Naive B cell (primary cell): ENCODE measurements around the gene TMEM229B. TPM values are rescaled to one million over a fixed set of nuclear protein-coding genes. Genes with fewer than 3 reads are reported as not detected.

ENCODE experiments used
- ATAC-seq, 2 donors: fragments of 150-1000 bp; cut with Tn5 transposase; 2 replicates each; pipeline ENCODE4 v1.10.0; 2021; ENCODE audit warnings: low read depth in 2 of 2, mild to moderate bottlenecking in 2 of 2, moderate library complexity in 2 of 2
- DNase-seq: peaks from one replicate; pipeline ENCODE4 v3.0.0; 2022
- H3K27ac Mint-ChIP-seq, 6 donors: one replicate each; pipeline ENCODE4 v1.8.0; 2020 to 2022; ENCODE audit warnings: mild to moderate bottlenecking in 6 of 6, mixed read lengths in 6 of 6, moderate library complexity in 5 of 6, inconsistent platforms in 2 of 6
- H3K27me3 Mint-ChIP-seq, 3 donors: one replicate each; pipeline ENCODE4 v1.8.0; 2021 to 2022; ENCODE audit warnings: mixed read lengths in 3 of 3, mild to moderate bottlenecking in 1 of 3
- H3K36me3 Mint-ChIP-seq, 2 donors: one replicate each; pipeline ENCODE4 v1.8.0; 2020 to 2022; ENCODE audit warnings: mixed read lengths in 2 of 2, inconsistent platforms in 1 of 2, mild to moderate bottlenecking in 1 of 2
- H3K4me1 Mint-ChIP-seq, 3 donors: one replicate each; pipeline ENCODE4 v1.8.0; 2020 to 2022; ENCODE audit warnings: mixed read lengths in 3 of 3, inconsistent platforms in 1 of 3, mild to moderate bottlenecking in 1 of 3, moderate library complexity in 1 of 3
- H3K4me3 Mint-ChIP-seq, 8 donors: one replicate each; pipeline ENCODE4 v1.8.0; 2020 to 2022; ENCODE audit warnings: mild to moderate bottlenecking in 8 of 8, mixed read lengths in 8 of 8, moderate library complexity in 8 of 8, inconsistent platforms in 2 of 8
- H3K9me3 Mint-ChIP-seq, 7 donors: one replicate each; pipeline ENCODE4 v1.8.0; 2020 to 2022; ENCODE audit warnings: mixed read lengths in 7 of 7, mild to moderate bottlenecking in 5 of 7, inconsistent platforms in 2 of 7, moderate library complexity in 1 of 7
- polyA plus RNA-seq, 6 donors: library from polyadenylated mRNA; unstranded; fragments of 300-500 nt; fragmentation: Illumina TruSeq; gene quantifications; one replicate each; pipeline ENCODE4 v1.2.3, GENCODE V29; 2021; ENCODE audit warnings: low read depth in 6 of 6

The TMEM229B gene
- polyA plus RNA-seq, 6 donors from 2014 or later = 5.5 to 15.8 (median 8.7) TPM

DNA sequence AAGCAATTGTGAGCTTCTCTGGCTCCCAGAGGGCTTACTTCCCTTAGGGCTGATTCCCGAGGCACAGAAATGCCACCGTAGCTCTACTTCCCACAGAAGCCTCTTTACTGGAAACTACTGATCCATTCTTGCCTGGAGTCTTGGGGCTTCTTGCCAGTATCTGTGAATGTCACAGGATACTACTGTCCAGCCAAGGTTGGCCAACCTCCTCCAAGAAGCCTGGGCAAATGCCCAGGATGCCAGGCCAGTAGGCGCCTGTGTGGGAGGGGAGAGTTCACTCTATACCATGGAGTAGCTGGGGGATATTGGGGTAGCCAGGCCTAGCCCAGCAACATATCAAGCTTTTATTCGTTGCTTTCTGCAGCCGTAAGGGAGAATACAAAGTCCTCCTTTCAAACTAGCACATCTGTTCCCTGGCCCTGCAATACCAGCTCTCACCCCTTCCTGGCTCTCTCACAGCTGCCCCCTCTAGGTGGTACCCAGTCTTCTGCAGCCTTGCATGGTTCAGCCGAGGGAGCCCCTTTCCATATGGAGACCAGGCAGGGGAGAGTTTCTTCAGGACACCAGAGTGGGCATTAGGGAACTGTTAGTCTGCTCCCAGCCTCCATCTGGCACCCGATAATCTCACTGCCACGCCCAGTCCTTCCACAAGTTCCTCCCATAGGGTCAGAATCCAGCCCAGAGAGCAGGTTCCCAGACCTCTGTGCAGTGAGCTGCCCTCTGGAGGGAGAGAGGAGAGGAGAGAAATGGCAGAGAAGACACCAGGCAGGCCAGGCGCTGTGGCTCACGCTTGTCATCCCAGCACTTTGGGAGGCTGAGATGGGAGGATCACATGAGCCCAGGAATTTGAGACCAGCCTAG is 52.3 kb downstream of the TMEM229B start:
- no peak for DNase-seq
- peak overlapping the region in 1 of 8 donors; percentile 26 for H3K4me3 Mint-ChIP-seq
- H3K9me3 Mint-ChIP-seq = no peaks in the 10 kb centered on the region
- ATAC-seq = no peak
- peaks cover 0 to 4% (median 2%) of the 10 kb centered on the region in 3 donors for H3K4me1 Mint-ChIP-seq
- no peaks in the 10 kb centered on the region for H3K36me3 Mint-ChIP-seq
- H3K27ac Mint-ChIP-seq = no peak overlapping the region
- H3K27me3 Mint-ChIP-seq = peaks cover 7 to 14% (median 13%) of the 10 kb centered on the region in 3 donors

DNA sequence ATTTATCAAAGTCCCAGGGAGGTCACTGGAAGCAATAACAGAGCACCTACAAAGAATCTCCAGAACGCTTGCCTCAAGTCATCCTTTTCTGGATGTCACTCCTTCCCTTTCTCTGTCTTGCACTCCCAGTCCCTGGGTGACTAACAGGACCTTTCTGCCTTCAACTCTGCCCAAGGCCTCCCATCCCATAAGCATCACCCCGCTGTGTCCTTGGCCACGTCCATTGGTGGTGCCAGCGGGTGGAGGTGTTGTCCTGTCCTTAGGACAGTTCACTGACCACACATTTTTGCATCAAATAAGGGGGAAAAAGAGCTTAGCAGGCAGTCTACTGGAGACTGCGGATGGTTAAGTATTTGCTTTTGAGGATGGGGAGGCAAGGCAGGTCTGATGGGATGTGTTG is 52.9 kb downstream of the TMEM229B start:
- Mint-ChIP-seq H3K27me3 (peaks cover 7 to 14% (median 13%) of the 10 kb centered on the region in 3 donors), H3K4me3 (no peak overlapping the region), H3K9me3 (no peaks in the 10 kb centered on the region), H3K27ac (peak overlapping the region in 1 of 6 donors; percentile 26), H3K36me3 (no peaks in the 10 kb centered on the region), H3K4me1 (peaks cover 0 to 4% (median 2%) of the 10 kb centered on the region in 3 donors)
- ATAC-seq (no peak), DNase-seq (no peak)

DNA sequence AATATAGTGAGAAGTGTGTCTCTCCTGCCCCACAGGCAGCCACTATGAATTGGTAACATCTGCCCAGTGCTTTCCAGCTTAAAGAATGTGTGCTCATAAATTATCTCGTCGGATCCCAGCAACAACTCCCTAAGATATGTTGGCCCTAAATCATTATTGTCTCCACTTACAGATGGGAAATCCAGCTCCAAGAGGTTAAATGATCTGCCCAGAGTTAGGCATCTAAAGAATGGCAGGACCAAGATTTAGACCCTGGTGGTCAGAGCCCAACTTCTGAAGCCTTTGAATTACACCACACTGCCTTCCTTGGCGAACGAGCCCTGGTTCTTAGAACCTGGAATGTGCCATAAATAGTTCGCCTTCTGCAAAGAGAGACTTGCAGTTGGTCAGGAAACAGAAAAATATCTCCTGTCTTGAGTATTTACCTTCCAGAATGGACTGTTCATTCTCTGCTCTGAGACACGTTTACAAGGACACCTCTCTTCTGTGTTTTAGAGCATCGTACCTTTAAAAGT is 56.4 kb downstream of the TMEM229B start:
- peaks cover 4 to 10% (median 8%) of the 10 kb centered on the region in 3 donors for H3K27me3 Mint-ChIP-seq
- H3K4me1 Mint-ChIP-seq = peaks cover 0 to 6% (median 4%) of the 10 kb centered on the region in 3 donors
- H3K27ac Mint-ChIP-seq = peak overlapping the region in 1 of 6 donors; percentile 23
- no peaks in the 10 kb centered on the region for H3K9me3 Mint-ChIP-seq
- H3K4me3 Mint-ChIP-seq = no peak overlapping the region
- ATAC-seq = no peak
- H3K36me3 Mint-ChIP-seq = no peaks in the 10 kb centered on the region
- no peak for DNase-seq

DNA sequence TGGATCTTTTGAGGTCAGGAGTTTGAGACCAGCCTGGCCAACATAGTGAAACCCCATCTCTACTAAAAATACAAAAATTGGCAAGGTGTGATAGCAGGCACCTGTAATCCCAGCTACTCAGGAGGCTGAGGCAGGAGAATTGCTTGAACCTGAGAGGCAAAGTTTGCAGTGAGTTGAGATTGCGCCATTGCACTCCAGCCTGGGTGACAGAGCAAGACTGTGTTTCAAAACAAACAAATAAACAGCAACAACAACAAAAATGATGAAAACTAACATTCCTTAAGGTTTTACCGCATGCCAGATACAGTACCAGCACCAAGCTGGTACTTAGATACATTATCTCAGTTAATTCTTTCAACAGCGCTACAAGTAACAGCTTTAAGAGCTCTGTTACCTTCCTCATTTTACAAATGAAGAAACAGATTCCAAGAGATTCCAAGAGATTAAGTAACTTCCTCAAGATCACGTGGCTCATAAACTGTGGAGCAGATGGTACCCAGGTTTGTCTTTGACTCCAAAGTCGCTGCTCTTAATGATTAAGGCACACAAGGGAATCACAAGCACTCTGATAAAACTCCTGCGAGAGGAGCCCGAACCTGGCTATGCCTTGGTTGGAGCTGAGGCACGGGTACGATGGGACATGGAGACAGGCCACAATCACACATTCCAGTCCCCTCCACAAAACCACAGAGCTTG is 58.9 kb downstream of the TMEM229B start:
- no peaks in the 10 kb centered on the region for H3K9me3 Mint-ChIP-seq
- H3K36me3 Mint-ChIP-seq = no peaks in the 10 kb centered on the region
- ATAC-seq = no peak
- peak overlapping the region in 1 of 6 donors; percentile 12 for H3K27ac Mint-ChIP-seq
- peaks cover 0 to 10% (median 6%) of the 10 kb centered on the region in 3 donors for H3K4me1 Mint-ChIP-seq
- H3K4me3 Mint-ChIP-seq = no peak overlapping the region
- H3K27me3 Mint-ChIP-seq = peaks cover 12 to 22% (median 17%) of the 10 kb centered on the region in 3 donors
- no peak for DNase-seq

DNA sequence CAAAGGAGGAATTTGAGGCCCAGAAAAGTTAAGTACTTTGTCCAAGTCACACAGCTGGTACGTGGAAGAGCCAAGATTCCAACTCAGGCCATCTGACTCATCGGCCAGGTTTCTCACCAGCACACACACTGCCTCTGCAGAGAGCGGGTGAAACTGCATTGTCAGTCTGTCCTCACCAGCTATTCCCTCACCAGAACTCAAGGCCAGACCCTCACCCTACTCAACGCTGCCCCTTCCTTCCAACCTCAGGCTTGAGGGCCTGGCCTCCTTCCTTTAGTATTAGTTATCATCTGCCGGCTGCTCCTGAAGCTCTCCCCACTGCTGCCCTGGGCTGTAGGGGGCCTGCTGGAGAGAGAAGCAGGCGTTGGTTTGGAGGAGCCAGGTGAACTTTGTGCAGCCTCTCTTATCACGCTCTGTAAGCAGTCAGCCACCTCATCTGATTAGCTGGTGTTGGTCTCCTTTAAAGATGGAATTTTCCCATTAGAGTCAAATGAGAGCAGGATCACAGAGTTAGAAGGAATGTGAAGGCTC is 60.0 kb downstream of the TMEM229B start:
- no peaks in the 10 kb centered on the region for H3K36me3 Mint-ChIP-seq
- H3K27ac Mint-ChIP-seq = no peak overlapping the region
- peaks cover 15 to 29% (median 17%) of the 10 kb centered on the region in 3 donors for H3K27me3 Mint-ChIP-seq
- no peaks in the 10 kb centered on the region for H3K9me3 Mint-ChIP-seq
- DNase-seq (no peak), ATAC-seq (no peak)
- H3K4me1 Mint-ChIP-seq = peaks cover 0 to 8% (median 6%) of the 10 kb centered on the region in 3 donors
- H3K4me3 Mint-ChIP-seq = no peak overlapping the region

DNA sequence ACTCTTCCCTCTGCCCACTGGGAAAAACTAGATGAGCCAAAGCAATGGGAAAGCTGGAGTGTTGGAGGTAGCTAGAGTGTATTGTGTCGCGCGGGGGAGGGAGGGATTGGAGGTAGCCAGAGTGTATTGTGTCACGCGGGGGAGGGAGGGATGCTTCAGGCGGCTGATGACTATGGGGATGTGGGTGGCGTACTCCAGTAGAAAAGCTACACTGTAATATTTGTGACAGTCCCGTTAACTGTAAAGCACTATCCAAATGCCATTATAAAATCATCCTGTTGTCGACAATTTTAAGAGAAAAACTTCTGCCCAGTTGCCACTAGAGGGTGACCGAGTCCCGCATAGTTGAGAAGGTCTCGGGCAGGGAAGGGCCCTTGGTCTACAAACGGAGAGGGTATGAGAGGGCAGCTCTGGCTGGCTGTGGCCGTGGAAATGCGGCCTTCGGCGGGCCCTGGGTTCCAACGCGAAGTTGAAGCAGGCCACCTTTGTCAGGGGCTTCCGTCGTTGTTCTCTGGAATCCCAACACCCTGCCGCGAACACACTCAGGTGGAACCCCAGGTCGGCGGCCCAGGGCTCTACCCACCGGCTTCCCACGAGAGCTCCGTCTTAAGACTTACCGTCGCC is 61.4 kb downstream of the TMEM229B start:
- H3K27me3 Mint-ChIP-seq = peaks cover 17 to 31% (median 22%) of the 10 kb centered on the region in 3 donors
- no peak overlapping the region for H3K27ac Mint-ChIP-seq
- ATAC-seq (peak; percentile 75 to 91), DNase-seq (peak; percentile 72)
- no peaks in the 10 kb centered on the region for H3K9me3 Mint-ChIP-seq
- no peak overlapping the region for H3K4me3 Mint-ChIP-seq
- H3K36me3 Mint-ChIP-seq = no peaks in the 10 kb centered on the region
- H3K4me1 Mint-ChIP-seq = peaks cover 0 to 8% (median 6%) of the 10 kb centered on the region in 3 donors

DNA sequence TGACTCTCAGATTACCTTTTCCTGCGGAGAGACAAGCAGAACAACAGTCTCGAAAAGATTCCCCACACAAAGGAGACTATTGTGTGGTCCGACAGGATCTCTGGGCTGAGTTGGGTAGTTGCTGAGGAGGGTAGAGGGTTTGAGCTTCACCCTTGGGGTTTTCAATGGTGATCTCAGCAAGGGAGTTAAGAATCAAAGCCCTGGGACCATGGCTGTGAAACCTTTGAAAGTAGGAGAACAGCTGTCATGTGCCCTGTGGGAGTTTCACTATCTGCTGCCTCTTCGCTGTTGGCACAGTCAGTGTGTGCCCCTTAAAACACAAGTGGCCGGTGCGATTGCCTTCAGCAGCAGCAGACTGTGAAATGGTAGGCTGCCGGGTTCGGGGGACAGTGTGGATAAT is 62.4 kb downstream of the TMEM229B start:
- H3K4me1 Mint-ChIP-seq = peaks cover 0 to 8% (median 6%) of the 10 kb centered on the region in 3 donors
- ATAC-seq (no peak), DNase-seq (no peak)
- no peaks in the 10 kb centered on the region for H3K36me3 Mint-ChIP-seq
- H3K9me3 Mint-ChIP-seq = no peaks in the 10 kb centered on the region
- H3K27me3 Mint-ChIP-seq = peaks cover 17 to 31% (median 22%) of the 10 kb centered on the region in 3 donors
- no peak overlapping the region for H3K27ac Mint-ChIP-seq
- H3K4me3 Mint-ChIP-seq = no peak overlapping the region

DNA sequence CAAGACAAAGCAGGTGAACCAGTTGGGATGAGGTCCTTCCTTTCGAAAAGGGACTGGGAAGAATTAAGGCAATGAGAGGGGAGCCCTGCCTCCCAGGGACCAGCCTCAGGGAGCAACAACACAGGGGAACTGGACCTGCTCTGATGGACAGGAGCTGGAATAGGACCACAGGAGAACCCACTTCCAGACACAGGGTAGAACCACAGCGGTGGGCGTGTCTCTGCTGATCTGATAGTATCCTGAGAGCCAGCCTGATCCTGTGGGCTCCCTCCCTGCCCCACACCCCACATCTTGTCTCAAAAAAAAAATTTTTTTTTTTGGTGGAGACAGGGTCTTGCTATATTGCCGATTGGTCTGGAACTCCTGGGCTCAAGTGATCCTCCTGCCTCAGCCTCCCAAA is 62.9 kb downstream of the TMEM229B start:
- Mint-ChIP-seq H3K27me3 (peaks cover 17 to 31% (median 22%) of the 10 kb centered on the region in 3 donors), H3K9me3 (no peaks in the 10 kb centered on the region), H3K4me1 (peaks cover 0 to 8% (median 6%) of the 10 kb centered on the region in 3 donors), H3K4me3 (no peak overlapping the region), H3K27ac (no peak overlapping the region), H3K36me3 (no peaks in the 10 kb centered on the region)
- ATAC-seq = no peak
- DNase-seq = no peak

DNA sequence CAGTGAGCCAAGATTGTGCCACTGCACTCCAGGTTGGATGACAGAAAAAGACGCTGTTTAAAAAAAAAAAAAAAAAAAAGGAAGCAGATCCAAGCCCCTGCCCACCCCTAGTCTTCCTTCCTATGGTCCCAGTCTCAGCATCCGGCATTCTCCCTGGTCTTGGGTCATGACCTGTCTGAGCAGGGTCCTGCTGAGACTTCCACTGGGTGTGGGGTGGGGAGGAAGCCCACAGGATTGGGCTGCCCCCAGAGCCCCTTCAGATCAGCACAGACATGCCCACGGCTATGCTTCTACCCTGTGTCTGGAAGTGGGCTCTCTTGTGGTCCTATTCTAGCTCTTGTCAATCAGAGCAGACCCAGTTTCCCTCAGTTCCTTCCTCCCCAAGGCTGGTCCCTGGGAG is 64.0 kb downstream of the TMEM229B start:
- peak overlapping the region in 2 of 6 donors; percentile 44 to 81 for H3K27ac Mint-ChIP-seq
- peaks cover 0 to 8% (median 6%) of the 10 kb centered on the region in 3 donors for H3K4me1 Mint-ChIP-seq
- ATAC-seq (no peak), DNase-seq (no peak)
- H3K9me3 Mint-ChIP-seq = no peaks in the 10 kb centered on the region
- no peaks in the 10 kb centered on the region for H3K36me3 Mint-ChIP-seq
- H3K4me3 Mint-ChIP-seq = no peak overlapping the region
- H3K27me3 Mint-ChIP-seq = peaks cover 20 to 31% (median 22%) of the 10 kb centered on the region in 3 donors

DNA sequence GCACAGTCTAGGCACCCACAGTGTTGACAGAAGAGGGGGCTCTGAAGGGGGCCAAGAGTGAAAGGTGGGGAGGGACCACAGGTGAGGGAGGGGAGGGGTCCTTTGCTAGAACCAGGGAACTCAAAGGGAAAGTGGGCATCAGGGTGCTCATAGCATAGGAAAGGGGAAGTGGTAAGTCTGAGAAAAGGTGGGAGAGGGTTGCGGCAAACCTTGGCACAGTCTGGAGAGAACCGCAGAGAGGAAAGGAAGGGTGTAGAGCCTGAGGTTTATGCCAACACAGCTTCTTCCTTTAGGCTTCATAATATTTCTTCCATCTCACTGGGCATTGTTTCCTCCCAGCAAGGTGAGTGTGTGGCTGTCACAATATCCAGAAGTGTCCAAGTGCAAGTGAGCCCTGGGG is 65.1 kb downstream of the TMEM229B start:
- H3K4me3 Mint-ChIP-seq = no peak overlapping the region
- peaks cover 20 to 31% (median 22%) of the 10 kb centered on the region in 3 donors for H3K27me3 Mint-ChIP-seq
- ATAC-seq (no peak), DNase-seq (no peak)
- H3K36me3 Mint-ChIP-seq = no peaks in the 10 kb centered on the region
- H3K27ac Mint-ChIP-seq = peak overlapping the region in 2 of 6 donors; percentile 58 to 74
- peaks cover 0 to 8% (median 6%) of the 10 kb centered on the region in 3 donors for H3K4me1 Mint-ChIP-seq
- H3K9me3 Mint-ChIP-seq = no peaks in the 10 kb centered on the region

DNA sequence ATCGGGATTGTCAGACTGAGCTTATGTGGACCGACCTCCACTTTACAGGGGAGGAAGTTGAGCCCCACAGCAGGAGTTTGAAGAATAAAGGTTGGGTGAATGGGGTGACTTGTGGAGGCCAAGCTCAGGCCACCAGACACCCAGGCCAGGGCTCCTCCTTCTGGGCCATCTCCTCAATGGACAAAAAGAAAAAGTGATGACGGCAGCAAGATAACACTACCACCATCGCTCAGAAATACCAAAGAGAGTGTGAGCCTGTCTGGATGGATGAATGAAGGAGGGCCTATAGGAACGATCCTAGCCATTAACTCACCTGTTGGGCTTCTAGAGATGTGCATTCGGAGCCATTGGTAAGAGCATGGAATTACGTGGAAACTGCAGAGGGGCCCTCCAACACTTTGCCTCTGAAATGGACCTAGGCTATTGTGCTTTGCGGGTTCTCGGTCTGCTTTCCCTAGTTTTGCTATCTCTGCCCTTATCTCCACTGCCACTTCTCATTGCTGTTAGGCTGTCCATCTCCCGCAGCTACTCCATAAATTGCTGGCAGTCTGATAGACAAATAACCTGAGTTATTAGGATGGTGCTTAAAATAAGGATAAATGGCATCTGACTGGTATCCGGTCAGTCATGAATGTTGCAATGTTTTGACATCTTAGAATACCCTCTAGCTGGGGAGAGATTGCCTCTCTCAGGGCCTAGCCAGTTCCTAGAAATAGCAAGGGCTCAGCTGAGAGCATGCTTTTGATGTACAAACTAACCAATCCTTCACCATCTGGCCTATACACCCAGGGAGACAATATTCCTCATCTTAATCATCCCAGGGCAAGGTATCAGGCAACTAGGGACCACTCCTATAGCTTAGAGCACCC is 66.9 kb downstream of the TMEM229B start:
- ATAC-seq (no peak), DNase-seq (no peak)
- Mint-ChIP-seq H3K4me3 (no peak overlapping the region), H3K4me1 (peaks cover 5 to 13% (median 6%) of the 10 kb centered on the region in 3 donors), H3K9me3 (no peaks in the 10 kb centered on the region), H3K27me3 (peaks cover 11 to 31% (median 22%) of the 10 kb centered on the region in 3 donors), H3K36me3 (no peaks in the 10 kb centered on the region), H3K27ac (no peak overlapping the region)
